Measurements from ENCODE around the gene RYR2. TPM values are rescaled to one million over a fixed set of nuclear protein-coding genes. Genes with fewer than 3 reads are reported as not detected.
"Not testable (repeated sequence)": the region's sequence is repeated elsewhere in the genome, so short reads cannot be mapped to it uniquely, and the experiment has no call there.

Gene RYR2
- total RNA-seq, 1 experiment from 2014 or later = 3.4 TPM

DNA sequence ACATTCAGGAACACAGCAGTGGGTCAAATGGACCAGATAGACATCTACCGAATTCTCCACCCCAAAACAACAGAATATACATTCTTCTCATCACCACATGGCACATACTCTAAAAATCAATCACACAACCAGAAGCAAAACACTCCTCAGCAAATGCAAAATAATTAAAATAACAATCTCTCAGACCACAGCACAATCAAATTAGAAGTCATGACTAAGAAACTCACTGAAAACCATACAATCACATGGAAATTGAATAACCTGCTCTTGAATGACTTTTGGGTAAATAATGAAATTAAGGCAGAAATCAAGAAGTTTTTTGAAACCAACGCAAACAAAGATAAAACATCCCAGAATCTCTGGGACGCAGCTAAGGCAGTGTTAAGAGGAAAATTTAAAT is 799.5 kb downstream of the RYR2 start:
- no peak overlapping the region for H3K9ac ChIP-seq (ENCODE audit: extremely low read depth, insufficient read length, low read length)
- H2BK120ac ChIP-seq (ENCODE audit: low read depth, low read length, poor library complexity, severe bottlenecking) = no peak overlapping the region
- no peak overlapping the region for H4K5ac ChIP-seq (ENCODE audit: insufficient read length, low read depth, low read length)
- no peak overlapping the region for H3K56ac ChIP-seq (ENCODE audit: insufficient read length, low read depth, low read length)
- no peak overlapping the region for H3K23ac ChIP-seq (ENCODE audit: insufficient read length, low read depth, low read length)
- no peak overlapping the region for H3K4ac ChIP-seq (ENCODE audit: low read depth, low read length)
- no peaks in the 10 kb centered on the region for H3K79me2 ChIP-seq (ENCODE audit: insufficient read depth, low read length)
- no peaks in the 10 kb centered on the region for H4K20me1 ChIP-seq (ENCODE audit: control insufficient read depth, insufficient read depth, insufficient read length)
- Mint-ChIP-seq H3K27me3 (ENCODE audit: low read depth) (no peaks in the 10 kb centered on the region; the same call in 1 of the 2 replicates), H3K4me1 (no peaks in the 10 kb centered on the region), H3K36me3 (ENCODE audit: insufficient read depth in 1 of 3, low read depth in 3 of 3) (peaks cover 0 to 5% (median 0%) of the 10 kb centered on the region in 3 experiments; a peak in 3 of 7 replicates), H3K9me3 (peaks cover 3 to 7% of the 10 kb centered on the region in 2 experiments; a peak in 3 of 5 replicates), H3K27ac (no peak overlapping the region), H3K4me3 (no peak overlapping the region)
- H3K4me1 ChIP-seq (ENCODE audit: insufficient read depth, low read length) = no peaks in the 10 kb centered on the region
- H3K18ac ChIP-seq (ENCODE audit: insufficient read length, low read depth, low read length) = no peak overlapping the region
- H2AK5ac ChIP-seq (ENCODE audit: insufficient read length, low read length) = no peak overlapping the region
- H3K27ac ChIP-seq (ENCODE audit: insufficient read length, low read depth, low read length) = no peak overlapping the region
- no peak overlapping the region for H3K14ac ChIP-seq (ENCODE audit: insufficient read depth, low read length)
- no peaks in the 10 kb centered on the region for H3K9me3 ChIP-seq (ENCODE audit: control insufficient read depth, low read depth, low read length)
- H2BK12ac ChIP-seq (ENCODE audit: insufficient read length, low read depth, low read length) = no peak overlapping the region
- no peak overlapping the region for H3T11ph ChIP-seq (ENCODE audit: low read length)
- no CpG with 5 or more reads among the region's 3 CpGs for WGBS (ENCODE audit: extremely low coverage, insufficient read length, low lambda C conversion rate)
- no peak overlapping the region for H2BK20ac ChIP-seq (ENCODE audit: low read depth, low read length, poor library complexity, severe bottlenecking)
- no peaks in the 10 kb centered on the region for H3K23me2 ChIP-seq (ENCODE audit: insufficient read length, low read depth, low read length, poor library complexity, severe bottlenecking)
- H3K27me3 ChIP-seq (ENCODE audit: insufficient read depth, low read length) = no peaks in the 10 kb centered on the region
- DNase-seq = no peak
- no peak overlapping the region for H2BK5ac ChIP-seq (ENCODE audit: insufficient read length, low read length)
- no peaks in the 10 kb centered on the region for H3K79me1 ChIP-seq (ENCODE audit: insufficient read depth, low read depth, low read length, poor library complexity, severe bottlenecking)
- no peak overlapping the region for H4K91ac ChIP-seq (ENCODE audit: insufficient read length, low read depth, low read length)
- H2AFZ ChIP-seq (ENCODE audit: low read length) = no peak overlapping the region
- no peak overlapping the region for H2BK15ac ChIP-seq (ENCODE audit: low read depth, low read length)
- no peak overlapping the region for H3K4me2 ChIP-seq (ENCODE audit: insufficient read depth, insufficient read length, low read length)
- TF ChIP-seq, protein P1, sequence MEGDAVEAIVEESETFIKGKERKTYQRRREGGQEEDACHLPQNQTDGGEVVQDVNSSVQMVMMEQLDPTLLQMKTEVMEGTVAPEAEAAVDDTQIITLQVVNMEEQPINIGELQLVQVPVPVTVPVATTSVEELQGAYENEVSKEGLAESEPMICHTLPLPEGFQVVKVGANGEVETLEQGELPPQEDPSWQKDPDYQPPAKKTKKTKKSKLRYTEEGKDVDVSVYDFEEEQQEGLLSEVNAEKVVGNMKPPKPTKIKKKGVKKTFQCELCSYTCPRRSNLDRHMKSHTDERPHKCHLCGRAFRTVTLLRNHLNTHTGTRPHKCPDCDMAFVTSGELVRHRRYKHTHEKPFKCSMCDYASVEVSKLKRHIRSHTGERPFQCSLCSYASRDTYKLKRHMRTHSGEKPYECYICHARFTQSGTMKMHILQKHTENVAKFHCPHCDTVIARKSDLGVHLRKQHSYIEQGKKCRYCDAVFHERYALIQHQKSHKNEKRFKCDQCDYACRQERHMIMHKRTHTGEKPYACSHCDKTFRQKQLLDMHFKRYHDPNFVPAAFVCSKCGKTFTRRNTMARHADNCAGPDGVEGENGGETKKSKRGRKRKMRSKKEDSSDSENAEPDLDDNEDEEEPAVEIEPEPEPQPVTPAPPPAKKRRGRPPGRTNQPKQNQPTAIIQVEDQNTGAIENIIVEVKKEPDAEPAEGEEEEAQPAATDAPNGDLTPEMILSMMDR (conservative IDR thresholded peaks at IDR 0.05) = no peak
- H4K8ac ChIP-seq (replicated peaks; ENCODE audit: insufficient read length, low read depth, low read length) = no peak overlapping the region

DNA sequence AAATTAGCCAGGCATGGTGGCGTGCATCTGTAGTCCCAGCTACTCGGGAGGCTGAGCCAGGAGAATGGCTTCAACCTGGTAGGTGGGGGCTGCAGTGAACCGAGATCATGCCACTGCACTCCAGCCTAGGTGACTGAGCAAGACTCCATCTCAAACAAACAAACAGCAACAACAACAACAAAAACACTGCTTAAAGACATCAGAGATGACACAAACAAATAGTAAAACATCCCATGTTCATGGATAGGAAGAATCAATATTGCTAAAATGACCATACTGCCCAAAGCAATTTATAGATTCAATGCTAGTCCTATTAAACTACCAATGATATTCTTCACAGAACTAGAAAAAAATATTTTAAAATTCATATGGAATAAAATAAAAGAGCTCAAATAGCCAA is 801.5 kb downstream of the RYR2 start:
- H2BK15ac ChIP-seq (ENCODE audit: low read depth, low read length); H2AK5ac ChIP-seq (ENCODE audit: insufficient read length, low read length); H2BK20ac ChIP-seq (ENCODE audit: low read depth, low read length, poor library complexity, severe bottlenecking); H3K14ac ChIP-seq (ENCODE audit: insufficient read depth, low read length); DNase-seq; H2BK5ac ChIP-seq (ENCODE audit: insufficient read length, low read length); H4K20me1 ChIP-seq (ENCODE audit: control insufficient read depth, insufficient read depth, insufficient read length); H3K79me2 ChIP-seq (ENCODE audit: insufficient read depth, low read length); H2BK12ac ChIP-seq (ENCODE audit: insufficient read length, low read depth, low read length); H3K4ac ChIP-seq (ENCODE audit: low read depth, low read length); H3K36me3 Mint-ChIP-seq (ENCODE audit: insufficient read depth in 1 of 3, low read depth in 3 of 3); H3K79me1 ChIP-seq (ENCODE audit: insufficient read depth, low read depth, low read length, poor library complexity, severe bottlenecking); H3K9me3 Mint-ChIP-seq; H2AFZ ChIP-seq (ENCODE audit: low read length); H2BK120ac ChIP-seq (ENCODE audit: low read depth, low read length, poor library complexity, severe bottlenecking); H3K18ac ChIP-seq (ENCODE audit: insufficient read length, low read depth, low read length); H3K23me2 ChIP-seq (ENCODE audit: insufficient read length, low read depth, low read length, poor library complexity, severe bottlenecking); H3K9me3 ChIP-seq (ENCODE audit: control insufficient read depth, low read depth, low read length); H3K23ac ChIP-seq (ENCODE audit: insufficient read length, low read depth, low read length); H3K4me3 Mint-ChIP-seq; H4K91ac ChIP-seq (ENCODE audit: insufficient read length, low read depth, low read length); H3T11ph ChIP-seq (ENCODE audit: low read length); H4K8ac ChIP-seq (replicated peaks; ENCODE audit: insufficient read length, low read depth, low read length); H3K4me2 ChIP-seq (ENCODE audit: insufficient read depth, insufficient read length, low read length); H4K5ac ChIP-seq (ENCODE audit: insufficient read length, low read depth, low read length); H3K27ac ChIP-seq (ENCODE audit: insufficient read length, low read depth, low read length); H3K4me1 Mint-ChIP-seq; H3K27me3 Mint-ChIP-seq (ENCODE audit: low read depth); H3K4me1 ChIP-seq (ENCODE audit: insufficient read depth, low read length); H3K27me3 ChIP-seq (ENCODE audit: insufficient read depth, low read length); H3K9ac ChIP-seq (ENCODE audit: extremely low read depth, insufficient read length, low read length); H3K27ac Mint-ChIP-seq; H3K56ac ChIP-seq (ENCODE audit: insufficient read length, low read depth, low read length): not testable (repeated sequence)
- WGBS (ENCODE audit: extremely low coverage, insufficient read length, low lambda C conversion rate) = no CpG with 5 or more reads among the region's 3 CpGs
